GM18907 (cell line): Measurements from ENCODE around the gene NRAP.

Source experiments
- ATAC-seq: cut with Tn5 transposase; IDR thresholded peaks from one replicate; pipeline ENCODE4 v1.9.1; 2021; ENCODE audit warnings: mild to moderate bottlenecking, moderate library complexity; ENCODE audit not compliant: unreplicated experiment

Gene NRAP

GRCh38 chr10:113613427-113613826 is 50.4 kb downstream of the NRAP start:
- ATAC-seq = no peak

- no peak for ATAC-seq
Measured at GRCh38 chr10:113612154-113612553, 51.7 kb downstream of the NRAP start.

GRCh38 chr10:113610631-113611601 is 52.9 kb downstream of the NRAP start:
- no peak for ATAC-seq

GRCh38 chr10:113609704-113610108 is 54.1 kb downstream of the NRAP start:
- ATAC-seq = no peak

GRCh38 chr10:113605268-113605978 is 58.4 kb downstream of the NRAP start:
- no peak for ATAC-seq

GRCh38 chr10:113604572-113604971 is 59.3 kb downstream of the NRAP start:
- ATAC-seq = no peak

GRCh38 chr10:113603057-113603777 is 60.6 kb downstream of the NRAP start:
- no peak for ATAC-seq

GRCh38 chr10:113600569-113600968 is 63.3 kb downstream of the NRAP start:
- ATAC-seq = no peak

- no peak for ATAC-seq
Measured at GRCh38 chr10:113594652-113595051, 69.2 kb downstream of the NRAP start.

GRCh38 chr10:113592380-113592779 is 71.5 kb downstream of the NRAP start:
- ATAC-seq = no peak

- no peak for ATAC-seq
Measured at GRCh38 chr10:113590581-113590980, 73.3 kb downstream of the NRAP start.

GRCh38 chr10:113589201-113589770 is 74.6 kb downstream of the NRAP start:
- ATAC-seq = no peak

- no peak for ATAC-seq
Measured at GRCh38 chr10:113585949-113586348, 77.9 kb downstream of the NRAP start.

GRCh38 chr10:113583571-113583970 is 80.3 kb downstream of the NRAP start:
- ATAC-seq = no peak

GRCh38 chr10:113581092-113581491 is 82.7 kb downstream of the NRAP start:
- no peak for ATAC-seq

- no peak for ATAC-seq
Measured at GRCh38 chr10:113578773-113579172, 85.1 kb downstream of the NRAP start.

GRCh38 chr10:113576852-113577251 is 87.0 kb downstream of the NRAP start:
- no peak for ATAC-seq

GRCh38 chr10:113573368-113573767 is 90.5 kb downstream of the NRAP start:
- ATAC-seq = no peak

- ATAC-seq = no peak
Measured at GRCh38 chr10:113572520-113573290, 91.1 kb downstream of the NRAP start.

GRCh38 chr10:113569576-113569975 is 94.3 kb downstream of the NRAP start:
- no peak for ATAC-seq
